GM12874 (cell line): ENCODE measurements around the gene PNMA3.

Source experiments
- TF ChIP-seq, protein P1 (sequence below): IDR thresholded peaks from 2 replicates; pipeline ENCODE4 v1.5.1; 2011; ENCODE audit warnings: low read depth, mild to moderate bottlenecking, control low read depth, low read length, moderate library complexity; ENCODE audit not compliant: insufficient read depth

Gene PNMA3, protein sequence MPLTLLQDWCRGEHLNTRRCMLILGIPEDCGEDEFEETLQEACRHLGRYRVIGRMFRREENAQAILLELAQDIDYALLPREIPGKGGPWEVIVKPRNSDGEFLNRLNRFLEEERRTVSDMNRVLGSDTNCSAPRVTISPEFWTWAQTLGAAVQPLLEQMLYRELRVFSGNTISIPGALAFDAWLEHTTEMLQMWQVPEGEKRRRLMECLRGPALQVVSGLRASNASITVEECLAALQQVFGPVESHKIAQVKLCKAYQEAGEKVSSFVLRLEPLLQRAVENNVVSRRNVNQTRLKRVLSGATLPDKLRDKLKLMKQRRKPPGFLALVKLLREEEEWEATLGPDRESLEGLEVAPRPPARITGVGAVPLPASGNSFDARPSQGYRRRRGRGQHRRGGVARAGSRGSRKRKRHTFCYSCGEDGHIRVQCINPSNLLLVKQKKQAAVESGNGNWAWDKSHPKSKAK

DNA sequence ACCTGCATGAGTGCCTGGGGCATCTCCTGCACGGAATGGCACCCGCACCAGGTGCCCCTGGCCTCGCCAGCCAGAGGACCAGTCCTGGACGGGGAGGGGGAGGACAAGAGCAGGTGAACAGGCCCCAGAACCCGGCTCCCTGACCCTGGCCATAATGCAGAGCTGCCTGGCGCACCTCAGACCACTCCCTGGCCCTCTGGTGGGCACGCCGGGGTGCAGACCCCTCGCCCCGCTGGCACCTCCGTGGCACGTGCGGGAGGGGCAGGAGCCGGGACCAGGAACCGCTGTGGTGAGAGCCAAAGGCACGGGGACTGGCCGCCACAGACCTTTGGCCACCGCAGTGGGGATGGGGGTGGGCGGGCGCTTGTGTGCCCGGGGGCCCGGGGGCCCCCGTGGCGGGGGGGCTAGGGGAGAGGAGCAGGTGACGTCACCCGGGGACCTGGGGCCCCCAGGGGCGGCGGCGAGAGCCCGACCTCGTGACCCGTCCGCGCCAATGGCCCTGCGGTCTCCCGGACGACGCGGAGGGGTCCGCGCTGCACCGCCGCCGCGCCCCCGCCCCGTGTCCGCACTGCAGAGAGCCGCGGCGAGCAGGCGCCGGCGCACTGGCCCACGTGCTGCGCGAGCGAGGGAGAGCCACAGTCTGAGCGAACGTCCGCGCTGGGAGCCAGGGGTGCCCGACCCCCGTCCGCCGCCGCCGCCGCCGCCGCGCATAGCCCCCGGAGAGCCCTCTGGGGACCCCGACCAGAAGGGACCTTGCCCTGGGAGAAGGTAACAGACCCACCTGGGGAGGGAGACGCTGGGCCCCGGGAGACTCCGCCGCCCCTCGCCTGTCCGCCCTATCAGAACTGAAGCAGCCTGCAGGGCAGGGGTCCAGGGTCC is at the start of gene PNMA3:
Gene PNMA3 (plus strand): TSS at position 600 of the 879 bp plus-strand sequence. CDS start 586 bp downstream, outside the sequence.
- TF ChIP-seq, protein P1, sequence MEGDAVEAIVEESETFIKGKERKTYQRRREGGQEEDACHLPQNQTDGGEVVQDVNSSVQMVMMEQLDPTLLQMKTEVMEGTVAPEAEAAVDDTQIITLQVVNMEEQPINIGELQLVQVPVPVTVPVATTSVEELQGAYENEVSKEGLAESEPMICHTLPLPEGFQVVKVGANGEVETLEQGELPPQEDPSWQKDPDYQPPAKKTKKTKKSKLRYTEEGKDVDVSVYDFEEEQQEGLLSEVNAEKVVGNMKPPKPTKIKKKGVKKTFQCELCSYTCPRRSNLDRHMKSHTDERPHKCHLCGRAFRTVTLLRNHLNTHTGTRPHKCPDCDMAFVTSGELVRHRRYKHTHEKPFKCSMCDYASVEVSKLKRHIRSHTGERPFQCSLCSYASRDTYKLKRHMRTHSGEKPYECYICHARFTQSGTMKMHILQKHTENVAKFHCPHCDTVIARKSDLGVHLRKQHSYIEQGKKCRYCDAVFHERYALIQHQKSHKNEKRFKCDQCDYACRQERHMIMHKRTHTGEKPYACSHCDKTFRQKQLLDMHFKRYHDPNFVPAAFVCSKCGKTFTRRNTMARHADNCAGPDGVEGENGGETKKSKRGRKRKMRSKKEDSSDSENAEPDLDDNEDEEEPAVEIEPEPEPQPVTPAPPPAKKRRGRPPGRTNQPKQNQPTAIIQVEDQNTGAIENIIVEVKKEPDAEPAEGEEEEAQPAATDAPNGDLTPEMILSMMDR, result no peak

DNA sequence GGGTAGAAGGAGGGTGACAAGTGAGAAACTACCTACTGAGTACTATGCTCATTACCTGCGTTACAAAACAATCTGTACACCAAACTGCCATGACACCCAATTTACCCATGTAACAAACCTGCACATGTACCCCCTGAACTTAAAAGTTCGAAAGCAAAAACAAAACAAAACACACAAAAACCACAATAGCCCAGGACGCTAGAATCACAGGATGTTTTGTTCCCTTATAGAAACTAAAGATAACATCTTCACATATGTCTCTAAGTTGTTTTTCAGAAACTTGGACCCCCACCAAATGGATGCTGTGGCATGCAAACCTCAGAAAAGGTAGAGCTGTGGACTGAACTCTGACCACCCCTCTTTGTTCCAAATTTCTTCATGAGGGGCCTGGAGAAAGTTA is 37.1 kb upstream of the PNMA3 start:
- TF ChIP-seq, protein P1, result no peak

DNA sequence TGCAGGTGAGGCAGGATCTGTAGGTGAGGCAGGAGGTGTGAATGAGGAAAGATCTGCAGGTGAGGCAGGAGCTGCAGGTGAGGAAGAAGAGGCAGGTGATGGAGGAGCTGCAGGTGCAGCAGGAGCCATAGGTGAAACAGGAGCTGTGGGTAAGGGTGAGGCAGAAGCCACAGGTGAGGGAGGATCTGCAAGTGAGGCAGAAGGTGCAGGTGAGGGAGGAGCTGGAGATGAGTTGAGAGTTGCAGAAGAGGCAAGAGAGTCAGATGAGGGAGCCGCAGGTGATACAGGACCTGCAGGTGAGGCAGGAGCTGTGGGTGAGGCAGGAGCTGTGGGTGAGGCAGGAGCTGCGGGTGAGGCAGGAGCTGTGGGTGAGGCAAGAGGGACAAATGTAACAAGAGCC is 27.1 kb upstream of the PNMA3 start:
- TF ChIP-seq, protein P1, result no peak

DNA sequence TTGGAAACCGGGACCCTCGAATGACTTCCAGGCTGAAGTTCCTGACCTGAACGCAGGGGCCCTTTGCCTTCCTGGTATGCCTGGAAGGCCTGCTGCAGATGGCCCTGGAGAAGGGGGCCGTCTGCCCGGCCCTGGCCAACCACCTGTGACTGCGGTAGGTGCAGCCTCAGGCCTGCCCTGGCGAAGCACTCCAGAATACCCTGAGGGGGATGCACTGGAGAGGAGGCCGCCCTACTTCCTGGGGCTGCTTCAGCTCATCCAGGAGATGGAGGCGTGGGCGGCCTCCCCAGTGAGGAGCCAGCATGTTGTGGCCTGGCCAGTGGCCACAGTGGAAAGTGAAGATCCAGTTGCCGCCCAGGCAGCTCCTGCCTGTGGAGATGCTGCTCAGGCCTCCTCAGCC is 26.4 kb upstream of the PNMA3 start:
- TF ChIP-seq, protein P1, result no peak

DNA sequence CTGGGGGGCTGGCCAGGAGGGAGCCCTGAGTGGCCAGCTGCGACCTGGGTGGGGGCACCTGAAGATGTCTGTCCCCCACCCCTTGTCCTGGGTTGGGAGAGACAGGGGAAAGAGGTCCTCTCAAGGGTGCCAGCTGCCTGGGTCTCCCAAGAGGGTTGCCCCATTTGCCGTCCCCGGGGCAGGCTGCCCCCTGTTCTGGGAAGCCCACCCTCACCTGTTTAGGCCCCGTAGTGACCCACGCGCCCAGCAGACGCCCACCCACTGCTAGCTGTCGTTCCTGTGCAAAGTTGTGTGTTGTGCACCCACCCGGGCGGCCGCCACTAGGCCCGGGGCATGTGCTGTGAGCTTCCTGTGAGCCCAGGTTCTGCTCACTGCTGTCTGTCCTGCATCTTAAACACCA is 25.5 kb upstream of the PNMA3 start:
- TF ChIP-seq, protein P1, result no peak

DNA sequence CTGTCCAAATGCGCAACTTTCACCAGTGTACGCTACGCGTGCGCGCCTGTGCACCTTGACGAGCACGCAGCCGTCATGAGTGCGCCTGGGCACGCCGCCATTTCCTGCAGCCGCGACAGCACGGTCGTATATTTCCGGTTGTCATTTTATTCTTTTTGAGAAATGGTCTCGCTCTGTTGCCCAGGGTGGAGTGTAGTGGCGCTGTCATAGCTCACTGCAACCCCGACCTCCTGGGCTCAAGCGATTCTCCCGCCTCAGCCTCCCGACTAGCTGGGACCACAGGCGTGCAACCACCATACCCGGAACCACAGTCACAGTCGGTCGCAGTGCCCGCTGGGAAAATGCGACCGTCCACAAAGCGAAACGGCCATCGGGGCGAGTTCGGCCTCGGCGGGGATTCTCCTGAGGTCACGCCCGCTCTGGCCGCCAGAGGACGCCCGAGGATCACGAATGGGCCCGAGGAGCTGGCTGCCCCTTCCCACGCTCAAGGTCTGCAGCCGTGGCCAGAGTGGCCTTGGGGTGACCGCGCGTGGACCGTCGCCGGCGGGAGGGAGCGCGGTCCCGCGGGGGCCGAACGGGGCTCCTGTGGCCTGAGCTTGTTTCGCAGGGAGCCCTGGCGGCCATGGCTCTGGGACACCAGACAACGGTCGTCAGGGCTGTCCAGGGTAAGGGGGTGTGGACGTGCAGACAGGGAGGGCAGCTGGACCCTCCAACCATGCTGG is 23.7 kb upstream of the PNMA3 start:
- TF ChIP-seq, protein P1, result peak; percentile 81

DNA sequence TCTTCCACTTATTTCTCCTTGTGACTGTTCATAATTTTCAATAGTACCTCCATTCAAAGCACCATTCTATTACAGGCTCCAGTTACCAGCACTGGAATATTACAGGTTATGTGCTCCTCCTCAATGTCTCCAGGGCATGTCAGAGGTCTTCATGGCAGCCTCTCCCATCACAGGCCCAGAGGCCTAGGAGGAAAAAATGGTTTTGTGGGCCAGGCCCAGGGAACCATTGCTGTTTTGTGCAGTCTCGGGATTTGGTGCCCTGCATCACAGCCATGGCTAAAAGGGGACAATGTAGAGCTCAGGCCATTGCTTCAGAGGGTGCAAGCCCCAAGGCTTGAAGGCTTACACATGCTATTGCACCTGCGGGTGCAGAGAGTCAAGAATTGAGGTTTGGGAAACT is 7.2 kb upstream of the PNMA3 start:
- TF ChIP-seq, protein P1, result no peak
